GM12878 (cell line): ENCODE results near the gene LTBP3. TPM values are rescaled to one million over a fixed set of nuclear protein-coding genes. Genes with fewer than 3 reads are reported as not detected.
A peak's percentile ranks its signal among the peaks of the same experiment; 100 is the strongest.

ENCODE experiments used
- ATF2 ChIP-seq: IDR thresholded peaks from 2 replicates; pipeline ENCODE4 v1.6.1; 2012; ENCODE audit warnings: low read length, inconsistent platforms
- CREB1 ChIP-seq: IDR thresholded peaks from 2 replicates; pipeline ENCODE4 v1.6.1; 2012; ENCODE audit warnings: low read depth, mild to moderate bottlenecking, inconsistent platforms
- CREM ChIP-seq: IDR thresholded peaks from 2 replicates; pipeline ENCODE4 v1.6.1; 2014; ENCODE audit warnings: antibody characterized with exemption, low read depth
- EZH2 ChIP-seq: IDR thresholded peaks from 2 replicates; pipeline ENCODE4 v1.6.1; 2012; ENCODE audit warnings: low read depth, mild to moderate bottlenecking, control low read depth, inconsistent platforms, low read length, borderline replicate concordance; ENCODE audit not compliant: control insufficient read depth
- HSF1 ChIP-seq: fragments of 150-350 bp; IDR thresholded peaks from 2 replicates; pipeline ENCODE4 v1.6.1; 2014; ENCODE audit warnings: mild to moderate bottlenecking, low read depth, low read length
- IKZF1 ChIP-seq: fragments of 450-650 bp; conservative IDR thresholded peaks from 2 replicates; pipeline ENCODE4 v1.6.1; 2017; ENCODE audit warnings: antibody characterized with exemption, mild to moderate bottlenecking
- JUNB ChIP-seq: IDR thresholded peaks from 2 replicates; pipeline ENCODE4 v1.6.1; 2016; ENCODE audit warnings: antibody characterized with exemption, mild to moderate bottlenecking
- MAX ChIP-seq: IDR thresholded peaks from 2 replicates; pipeline ENCODE4 v1.6.1; 2012; ENCODE audit warnings: low read depth, low read length, improper control_type of control experiment
- MLLT1 ChIP-seq: fragments of 450-650 bp; IDR thresholded peaks from 2 replicates; pipeline ENCODE4 v1.6.1; 2016; ENCODE audit warnings: mild to moderate bottlenecking
- PML ChIP-seq: IDR thresholded peaks from 2 replicates; pipeline ENCODE4 v1.6.1; 2012; ENCODE audit warnings: low read length, inconsistent platforms
- RELA ChIP-seq: fragments of 450-650 bp; IDR thresholded peaks from 2 replicates; pipeline ENCODE4 v1.8.0; 2014; ENCODE audit warnings: borderline replicate concordance; ENCODE audit not compliant: partially characterized antibody
- RFX5 ChIP-seq: IDR thresholded peaks from 2 replicates; pipeline ENCODE4 v1.6.1; 2011; ENCODE audit warnings: low read depth, low read length, improper control_type of control experiment
- RUNX3 ChIP-seq: IDR thresholded peaks from 2 replicates; pipeline ENCODE4 v1.6.1; 2012; ENCODE audit warnings: low read length, inconsistent platforms
- SIN3A ChIP-seq: IDR thresholded peaks from 2 replicates; pipeline ENCODE4 v1.6.1; 2012; ENCODE audit warnings: low read depth, low read length, improper control_type of control experiment
- SMAD5 ChIP-seq: IDR thresholded peaks from 2 replicates; pipeline ENCODE4 v1.6.1; 2016; ENCODE audit warnings: antibody characterized with exemption, low read depth
- SP1 ChIP-seq: IDR thresholded peaks from one replicate; pipeline ENCODE4 v1.6.1; 2011; ENCODE audit warnings: low read depth, low read length
- TBL1XR1 ChIP-seq: IDR thresholded peaks from 2 replicates; pipeline ENCODE4 v1.6.1; 2012; ENCODE audit warnings: low read depth, low read length, improper control_type of control experiment
- TCF7 ChIP-seq: IDR thresholded peaks from 2 replicates; pipeline ENCODE4 v1.6.1; 2014; ENCODE audit warnings: antibody characterized with exemption, borderline replicate concordance
- USF1 ChIP-seq: IDR thresholded peaks from 2 replicates; pipeline ENCODE4 v1.6.1; 2011; ENCODE audit warnings: borderline replicate concordance, low read depth, mild to moderate bottlenecking, moderate library complexity, mixed read lengths, low read length; ENCODE audit not compliant: insufficient read depth; ENCODE audit errors: extremely low read length
- ZBTB40 ChIP-seq: fragments of 450-650 bp; IDR thresholded peaks from 2 replicates; pipeline ENCODE4 v1.6.1; 2016; ENCODE audit warnings: mild to moderate bottlenecking, moderate library complexity, borderline replicate concordance
- ZNF622 ChIP-seq: fragments of 450-650 bp; IDR thresholded peaks from 2 replicates; pipeline ENCODE4 v1.6.1; 2017; ENCODE audit warnings: mild to moderate bottlenecking, inconsistent platforms
- polyA plus RNA-seq, 11 experiments: library from polyadenylated mRNA; depleted of rRNA in 4 of 11; unstranded in 6 of 11; stranded (reverse) in 5 of 11; fragments of >200 nt; fragmentation: Nextera tagmentation in 4 of 11; fragmentation: Illumina TruSeq in 1 of 11; extraction: Ambion mirVana in 4 of 11; extraction: Trizol in 1 of 11; gene quantifications; 1 replicate in 1 of 11; 2 replicates in 10 of 11; pipeline versions ENCODE4 v1.2.1 to v1.2.3, GENCODE V29; 2011 to 2016; ENCODE audit warnings: inconsistent platforms in 2 of 11, missing spikeins in 2 of 11, low read depth in 1 of 11
- total RNA-seq, 4 experiments: library from RNA; depleted of rRNA in 3 of 4; stranded (reverse); fragments of >200 nt in 3 of 4; fragmentation: Illumina TruSeq in 1 of 4; extraction: Trizol in 1 of 4; gene quantifications; 2 replicates each; pipeline versions ENCODE4 v1.2.1 to v1.2.3, GENCODE V29; 2013 to 2021

LTBP3 gene
- total and polyA plus RNA-seq, 10 of the 15 experiments (the other 5 are each of a cell fraction or from before 2014, with no cell fraction given) = 2.2 to 12.2 (median 6.2) TPM; not detected in 2

- 0 out of 2 replicates have a peak, but pooled peaks have one; percentile 6 for TF ChIP-seq MLLT1
- TF ChIP-seq CREB1 = no peak
- TF ChIP-seq RUNX3 = no peak
- no peak for TF ChIP-seq ZNF622
- TF ChIP-seq RFX5 = no peak
- no peak for TF ChIP-seq TCF7
- no peak for TF ChIP-seq IKZF1
- no peak for TF ChIP-seq SMAD5
- TF ChIP-seq JUNB = no peak
- no peak for TF ChIP-seq CREM
- no peak for TF ChIP-seq SIN3A
- no peak for TF ChIP-seq SP1
- peak; percentile 51; the same call in 1 of the 2 replicates for TF ChIP-seq ZBTB40
- TF ChIP-seq MAX = 0 out of 2 replicates have a peak, but pooled peaks have one; percentile 36
- TF ChIP-seq PML = no peak
- TF ChIP-seq RELA = peak; percentile 19
- TF ChIP-seq HSF1 = no peak
- TF ChIP-seq TBL1XR1 = no peak
- TF ChIP-seq USF1 = no peak
- no peak for TF ChIP-seq ATF2
- TF ChIP-seq EZH2 = no peak
Measured at GRCh38 chr11:65496304-65497140, 61.6 kb downstream of the LTBP3 start (continued).
